DMS 273 (cell line): ENCODE measurements around the gene PTPRE.
A peak's percentile ranks its signal among the peaks of the same experiment; 100 is the strongest.
"Not testable (repeated sequence)": the region's sequence is repeated elsewhere in the genome, so short reads cannot be mapped to it uniquely, and the experiment has no call there.

Experiments used
- DNase-seq: peaks from one replicate; lab custom pipeline; 2025; ENCODE audit not compliant: unreplicated experiment; lab: John Stamatoyannopoulos, UW

The PTPRE gene

GRCh38 chr10:127977357-127978009 is 70.6 kb downstream of the PTPRE start:
- DNase-seq = no peak

DNA sequence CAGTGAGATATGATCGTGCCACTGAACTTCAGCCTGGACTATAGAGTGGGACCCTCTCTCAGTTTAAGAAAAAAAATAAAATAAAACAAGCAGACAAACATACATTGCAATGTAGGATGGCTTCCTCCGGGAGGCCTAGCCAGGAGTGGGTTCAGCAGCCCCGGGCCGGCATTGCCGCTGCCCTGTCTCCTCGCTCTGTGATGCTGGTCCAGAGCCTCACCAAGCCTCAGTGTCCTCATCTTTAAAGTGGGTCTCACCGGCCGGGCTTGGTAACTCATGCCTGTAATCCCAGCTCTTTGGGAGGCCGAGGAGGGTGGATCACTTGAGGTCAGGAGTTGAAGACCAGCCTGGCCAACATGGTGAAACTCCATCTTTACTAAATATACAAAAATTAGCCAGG is 71.6 kb downstream of the PTPRE start:
- no peak for DNase-seq

- no peak for DNase-seq
Observed at GRCh38 chr10:127979045-127979444, 72.1 kb downstream of the PTPRE start.

GRCh38 chr10:127979566-127979965 is 72.7 kb downstream of the PTPRE start:
- DNase-seq = no peak

GRCh38 chr10:127980898-127981297 is 74.0 kb downstream of the PTPRE start:
- DNase-seq = no peak

GRCh38 chr10:127982601-127983000 is 75.7 kb downstream of the PTPRE start:
- DNase-seq = no peak

- DNase-seq = no peak
Observed at GRCh38 chr10:127983344-127984100, 76.6 kb downstream of the PTPRE start.

DNA sequence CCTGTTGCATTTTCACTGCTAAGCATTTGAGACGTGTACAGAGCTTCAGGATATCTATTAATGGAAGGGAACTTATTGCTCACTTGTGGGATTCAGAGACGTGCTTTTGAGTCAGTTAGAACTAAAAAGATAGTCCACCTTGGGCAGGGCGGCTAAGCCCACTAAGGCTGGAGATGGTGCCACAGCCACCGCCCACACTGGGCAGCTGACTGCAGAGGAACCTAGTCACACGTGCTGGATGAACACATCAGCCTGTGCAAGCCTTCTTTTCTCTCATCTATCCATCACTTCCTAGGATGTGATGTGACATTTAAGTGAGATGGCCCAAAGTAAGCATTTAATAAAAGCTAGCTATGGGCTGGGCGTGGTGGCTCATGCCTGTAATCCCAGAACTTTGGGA is 78.0 kb downstream of the PTPRE start:
- DNase-seq = no peak

GRCh38 chr10:127986531-127987466 is 79.9 kb downstream of the PTPRE start:
- DNase-seq = no peak

GRCh38 chr10:127987467-127988380 is 80.8 kb downstream of the PTPRE start:
- no peak for DNase-seq

- DNase-seq = no peak
Observed at GRCh38 chr10:127989481-127990012, 82.6 kb downstream of the PTPRE start.

GRCh38 chr10:127990132-127990788 is 83.4 kb downstream of the PTPRE start:
- DNase-seq = not testable (repeated sequence)

- DNase-seq = peak; percentile 8
Observed at GRCh38 chr10:127990846-127991542, 84.1 kb downstream of the PTPRE start.

DNA sequence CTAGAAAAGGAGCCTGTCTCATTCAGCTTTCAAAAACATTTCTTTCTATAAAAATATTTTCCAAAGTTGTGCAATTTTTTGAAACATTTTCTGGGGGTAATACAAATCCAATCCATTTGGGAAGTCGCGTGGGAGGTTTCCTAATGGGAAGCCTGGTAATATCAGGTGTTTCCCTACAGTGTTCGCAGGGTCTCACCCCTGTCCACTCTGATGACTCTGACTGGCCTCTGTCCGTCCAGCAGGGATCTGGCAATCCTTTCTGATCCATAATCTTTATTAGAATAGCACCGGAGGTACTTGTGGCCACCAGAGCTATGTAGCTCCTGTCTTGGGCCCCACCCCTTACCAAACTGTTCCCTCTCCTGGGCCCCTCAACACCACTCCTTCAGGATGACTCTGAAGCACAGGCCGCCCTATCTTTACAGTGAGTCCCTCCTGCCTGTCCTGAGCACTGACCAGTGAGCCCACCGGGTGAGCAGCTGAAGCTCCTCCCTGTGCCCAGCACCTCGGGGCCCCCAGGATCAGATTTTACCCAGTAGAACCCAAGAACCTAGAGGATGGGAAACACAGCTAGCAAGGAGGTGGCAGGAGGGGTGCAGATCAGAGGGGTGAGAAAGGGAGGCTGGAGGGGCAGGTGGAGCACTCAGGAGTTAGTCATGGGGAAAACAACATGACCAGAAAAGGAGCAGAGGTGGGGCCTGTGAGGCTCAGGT is 84.8 kb downstream of the PTPRE start:
- no peak for DNase-seq

DNA sequence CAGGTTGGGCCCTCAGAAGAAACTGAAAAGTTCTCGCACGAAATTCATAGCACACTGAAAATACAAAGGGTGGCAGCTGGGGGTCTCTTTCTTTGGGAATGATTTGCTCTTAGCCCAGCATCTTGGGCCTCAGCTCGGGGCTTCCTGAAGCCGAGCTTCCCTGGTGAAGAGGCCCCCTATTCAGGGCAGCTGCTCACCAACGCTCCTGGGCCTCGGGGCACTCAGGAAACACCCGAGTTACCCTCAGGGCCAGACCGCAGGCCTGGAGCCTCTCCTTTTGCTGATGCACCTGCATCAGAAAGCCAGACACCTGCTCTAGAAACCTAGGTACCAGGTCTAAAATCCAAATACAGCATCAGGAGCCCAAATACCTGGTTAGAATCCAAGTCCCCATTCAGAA is 85.5 kb downstream of the PTPRE start:
- no peak for DNase-seq

- DNase-seq = no peak
Observed at GRCh38 chr10:127993056-127993690, 86.3 kb downstream of the PTPRE start.

DNA sequence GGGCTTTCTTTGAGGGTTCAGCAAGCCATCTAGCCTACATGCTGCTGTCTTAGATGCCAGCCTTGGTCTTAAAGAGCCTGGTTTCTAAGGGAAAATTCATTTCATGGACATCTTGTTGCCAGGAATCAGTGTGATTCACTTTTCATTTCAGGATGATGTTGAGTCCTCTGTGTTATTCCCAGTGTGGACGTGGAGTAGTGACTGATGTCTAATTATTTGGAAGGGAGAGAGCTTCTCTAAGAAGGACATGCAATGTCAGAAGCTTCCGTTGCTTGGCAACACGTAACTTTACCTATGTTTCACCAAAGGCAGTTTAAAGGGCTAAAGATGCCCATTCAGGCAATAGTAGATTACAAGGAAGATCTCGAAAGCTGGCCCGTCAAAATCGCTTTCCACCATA is 89.0 kb downstream of the PTPRE start:
- no peak for DNase-seq

DNA sequence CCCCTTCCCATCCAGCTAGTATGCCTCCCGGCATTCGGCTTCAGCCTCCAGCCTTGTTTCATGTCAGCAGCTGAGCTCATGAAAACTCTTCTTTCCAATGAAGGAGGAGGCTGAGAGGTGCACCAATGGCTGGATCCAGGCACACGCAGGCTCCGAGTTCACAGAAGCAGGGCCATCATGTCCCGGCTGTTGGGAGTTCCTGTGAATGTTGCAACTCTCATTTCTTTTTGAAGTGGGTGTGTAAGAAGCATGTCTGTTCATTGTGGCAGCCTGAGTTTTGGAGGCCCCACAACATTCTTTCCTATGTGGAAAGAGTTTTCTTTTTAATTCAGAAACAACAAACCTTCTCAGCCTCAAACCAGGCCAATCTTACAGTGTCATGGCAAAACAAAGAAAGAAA is 89.7 kb downstream of the PTPRE start:
- DNase-seq = no peak
